Astrocyte (in vitro differentiated cells and primary cell): ENCODE measurements around the gene DHRS3. TPM values are rescaled to one million over a fixed set of nuclear protein-coding genes. Genes with fewer than 3 reads are reported as not detected.
A peak's percentile ranks its signal among the peaks of the same experiment; 100 is the strongest.

Experiments used
- DNase-seq: peaks from one replicate; pipeline ENCODE4 v3.0.0-alpha.2; 2010; ENCODE audit warnings: low read depth
- FAIRE-seq: peaks from 2 replicates; lab custom pipeline; 2011; peaks lifted over from hg19 to GRCh38; lab: Jason Lieb, UNC
- H2AFZ ChIP-seq: 2 replicates; pipeline ENCODE4 v1.6.0; 2012; ENCODE audit warnings: low read depth, low read length, inconsistent platforms
- H3K27ac ChIP-seq: 2 replicates; pipeline ENCODE4 v1.5.1; 2011; ENCODE audit warnings: low read depth, low read length, inconsistent platforms
- H3K27me3 ChIP-seq: 2 replicates; pipeline ENCODE4 v1.6.0; 2011; ENCODE audit warnings: low read length, inconsistent platforms; ENCODE audit not compliant: insufficient read depth
- H3K36me3 ChIP-seq: 2 replicates; pipeline ENCODE4 v1.5.1; 2011; ENCODE audit warnings: low read length, inconsistent platforms; ENCODE audit not compliant: insufficient read depth
- H3K4me1 ChIP-seq: 2 replicates; pipeline ENCODE4 v1.5.1; 2011; ENCODE audit warnings: low read length, inconsistent platforms; ENCODE audit not compliant: insufficient read depth
- H3K4me2 ChIP-seq: 2 replicates; pipeline ENCODE4 v1.6.0; 2012; ENCODE audit warnings: low read length, inconsistent platforms
- H3K4me3 ChIP-seq: 2 replicates; pipeline ENCODE4 v1.5.1; 2011; ENCODE audit warnings: low read depth, mild to moderate bottlenecking, low read length, inconsistent platforms; ENCODE audit not compliant: insufficient read depth
- H3K79me2 ChIP-seq: 2 replicates; pipeline ENCODE4 v1.6.0; 2012; ENCODE audit warnings: mild to moderate bottlenecking, low read length, inconsistent platforms; ENCODE audit not compliant: insufficient read depth
- H3K9ac ChIP-seq: 2 replicates; pipeline ENCODE4 v1.6.0; 2012; ENCODE audit warnings: mild to moderate bottlenecking, low read length, inconsistent platforms
- H3K9me3 ChIP-seq: 2 replicates; pipeline ENCODE4 v1.5.1; 2012; ENCODE audit warnings: low read depth, mild to moderate bottlenecking, low read length, inconsistent platforms; ENCODE audit not compliant: insufficient read depth
- H4K20me1 ChIP-seq: 2 replicates; pipeline ENCODE4 v1.6.0; 2012; ENCODE audit warnings: low read length, inconsistent platforms; ENCODE audit not compliant: insufficient read depth
- H3K27ac Mint-ChIP-seq: one replicate; pipeline ENCODE4 v1.8.0; 2021; ENCODE audit warnings: mild to moderate bottlenecking, mixed read lengths; ENCODE audit not compliant: unreplicated experiment
- H3K27me3 Mint-ChIP-seq: one replicate; pipeline ENCODE4 v1.8.0; 2021; ENCODE audit warnings: low read depth, mixed read lengths; ENCODE audit not compliant: unreplicated experiment
- H3K36me3 Mint-ChIP-seq: one replicate; pipeline ENCODE4 v1.8.0; 2021; ENCODE audit warnings: low read depth, mixed read lengths; ENCODE audit not compliant: unreplicated experiment
- H3K4me1 Mint-ChIP-seq: one replicate; pipeline ENCODE4 v1.8.0; 2021; ENCODE audit warnings: low read depth, mixed read lengths; ENCODE audit not compliant: unreplicated experiment
- H3K4me3 Mint-ChIP-seq: one replicate; pipeline ENCODE4 v1.8.0; 2021; ENCODE audit warnings: mild to moderate bottlenecking, moderate library complexity, mixed read lengths; ENCODE audit not compliant: unreplicated experiment
- H3K9me3 Mint-ChIP-seq: one replicate; pipeline ENCODE4 v1.8.0; 2021; ENCODE audit warnings: mild to moderate bottlenecking, mixed read lengths; ENCODE audit not compliant: unreplicated experiment
- CTCF ChIP-seq: IDR thresholded peaks from 2 replicates; pipeline ENCODE4 v1.5.1; 2011; ENCODE audit warnings: low read depth, mild to moderate bottlenecking, inconsistent platforms, low read length, moderate library complexity; ENCODE audit not compliant: insufficient read depth
- EZH2 ChIP-seq: IDR thresholded peaks from 2 replicates; pipeline ENCODE4 v1.6.1; 2012; ENCODE audit warnings: mild to moderate bottlenecking, low read length, inconsistent platforms; ENCODE audit not compliant: insufficient read depth
- total RNA-seq: library from RNA; stranded (reverse); gene quantifications from 2 replicates; pipeline ENCODE4 v1.2.1, GENCODE V29; 2021

The DHRS3 gene
- total RNA-seq, 1 donor from 2014 or later = 3.4 TPM

GRCh38 chr1:12618661-12618964, 603 bp upstream of the DHRS3 start:
- Histone ChIP-seq H3K4me1 (peaks cover 36% of the 10 kb centered on the region), H3K79me2 (peaks cover 39% of the 10 kb centered on the region), H3K27ac (peak overlapping the region; percentile 68), H3K9me3 (no peaks in the 10 kb centered on the region), H3K9ac (peak overlapping the region; percentile 87), H3K4me2 (peak overlapping the region; percentile 95), H2AFZ (peak overlapping the region; percentile 67), H3K36me3 (no peaks in the 10 kb centered on the region), H4K20me1 (peaks cover 17% of the 10 kb centered on the region), H3K27me3 (peaks cover 5% of the 10 kb centered on the region), H3K4me3 (peak overlapping the region; percentile 74)
- H3K4me3 Mint-ChIP-seq = peak overlapping the region; percentile 95
- no peaks in the 10 kb centered on the region for H3K36me3 Mint-ChIP-seq
- H3K9me3 Mint-ChIP-seq = no peaks in the 10 kb centered on the region
- H3K4me1 Mint-ChIP-seq = peaks cover 27% of the 10 kb centered on the region
- H3K27ac Mint-ChIP-seq = peak overlapping the region; percentile 87
- FAIRE-seq (no peak), DNase-seq (no peak)
- peaks cover 25% of the 10 kb centered on the region for H3K27me3 Mint-ChIP-seq
- TF ChIP-seq EZH2 (no peak), CTCF (no peak)

GRCh38 chr1:12617511-12617900, 504 bp downstream of the DHRS3 start:
- Histone ChIP-seq H3K9me3 (no peaks in the 10 kb centered on the region), H2AFZ (no peak overlapping the region), H3K9ac (peak overlapping the region; percentile 87), H3K36me3 (no peaks in the 10 kb centered on the region), H3K4me3 (peak overlapping the region; percentile 74), H3K27me3 (peaks cover 3% of the 10 kb centered on the region), H3K4me2 (peak overlapping the region; percentile 95), H3K79me2 (peaks cover 48% of the 10 kb centered on the region), H3K4me1 (peaks cover 39% of the 10 kb centered on the region), H4K20me1 (peaks cover 27% of the 10 kb centered on the region), H3K27ac (peak overlapping the region; percentile 68)
- no peaks in the 10 kb centered on the region for H3K36me3 Mint-ChIP-seq
- no peaks in the 10 kb centered on the region for H3K9me3 Mint-ChIP-seq
- H3K4me1 Mint-ChIP-seq = peaks cover 27% of the 10 kb centered on the region
- peak overlapping the region; percentile 95 for H3K4me3 Mint-ChIP-seq
- H3K27ac Mint-ChIP-seq = no peak overlapping the region
- DNase-seq (no peak), FAIRE-seq (no peak)
- no peak for TF ChIP-seq CTCF
- TF ChIP-seq EZH2 = no peak
- peaks cover 18% of the 10 kb centered on the region for H3K27me3 Mint-ChIP-seq

GRCh38 chr1:12616709-12617373, 1.2 kb downstream of the DHRS3 start:
- Histone ChIP-seq H3K4me3 (peak overlapping the region; percentile 74), H4K20me1 (peaks cover 33% of the 10 kb centered on the region), H3K27ac (peak overlapping the region; percentile 51), H3K79me2 (peaks cover 55% of the 10 kb centered on the region), H3K9me3 (no peaks in the 10 kb centered on the region), H2AFZ (no peak overlapping the region), H3K4me2 (peak overlapping the region; percentile 95), H3K4me1 (peaks cover 39% of the 10 kb centered on the region), H3K27me3 (peaks cover 2% of the 10 kb centered on the region), H3K9ac (peak overlapping the region; percentile 87), H3K36me3 (no peaks in the 10 kb centered on the region)
- Mint-ChIP-seq H3K4me1 (peaks cover 27% of the 10 kb centered on the region), H3K36me3 (no peaks in the 10 kb centered on the region), H3K27ac (peak overlapping the region; percentile 72), H3K4me3 (peak overlapping the region; percentile 95), H3K9me3 (peaks cover 2% of the 10 kb centered on the region), H3K27me3 (peaks cover 15% of the 10 kb centered on the region)
- FAIRE-seq = no peak
- DNase-seq = no peak
- TF ChIP-seq CTCF (no peak), EZH2 (no peak)
